Measurements from ENCODE around the gene WFDC8.

DNA sequence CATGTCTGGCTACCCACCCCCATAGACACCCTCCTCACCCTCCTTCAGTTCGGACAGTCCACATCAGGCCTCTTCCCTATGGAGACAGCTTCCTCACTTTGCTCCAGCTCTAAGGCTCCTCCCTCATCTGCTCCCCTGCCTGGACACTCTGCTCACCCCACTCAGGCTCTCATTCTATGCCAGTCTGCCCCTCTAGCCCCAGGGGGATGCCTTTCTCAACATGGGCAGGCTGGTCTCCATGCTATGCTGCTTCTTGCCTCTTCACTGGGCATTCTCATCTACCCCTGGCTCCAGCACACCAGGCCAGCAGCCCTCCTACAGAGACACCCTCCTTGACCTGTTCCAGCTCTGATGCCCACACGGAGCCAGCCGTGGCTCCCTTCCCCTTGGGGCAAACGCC lies at the start of gene WFDC8:
- TF ChIP-seq, protein P1, sequence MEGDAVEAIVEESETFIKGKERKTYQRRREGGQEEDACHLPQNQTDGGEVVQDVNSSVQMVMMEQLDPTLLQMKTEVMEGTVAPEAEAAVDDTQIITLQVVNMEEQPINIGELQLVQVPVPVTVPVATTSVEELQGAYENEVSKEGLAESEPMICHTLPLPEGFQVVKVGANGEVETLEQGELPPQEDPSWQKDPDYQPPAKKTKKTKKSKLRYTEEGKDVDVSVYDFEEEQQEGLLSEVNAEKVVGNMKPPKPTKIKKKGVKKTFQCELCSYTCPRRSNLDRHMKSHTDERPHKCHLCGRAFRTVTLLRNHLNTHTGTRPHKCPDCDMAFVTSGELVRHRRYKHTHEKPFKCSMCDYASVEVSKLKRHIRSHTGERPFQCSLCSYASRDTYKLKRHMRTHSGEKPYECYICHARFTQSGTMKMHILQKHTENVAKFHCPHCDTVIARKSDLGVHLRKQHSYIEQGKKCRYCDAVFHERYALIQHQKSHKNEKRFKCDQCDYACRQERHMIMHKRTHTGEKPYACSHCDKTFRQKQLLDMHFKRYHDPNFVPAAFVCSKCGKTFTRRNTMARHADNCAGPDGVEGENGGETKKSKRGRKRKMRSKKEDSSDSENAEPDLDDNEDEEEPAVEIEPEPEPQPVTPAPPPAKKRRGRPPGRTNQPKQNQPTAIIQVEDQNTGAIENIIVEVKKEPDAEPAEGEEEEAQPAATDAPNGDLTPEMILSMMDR (IDR thresholded peaks at IDR 0.05; ENCODE audit: poor library complexity, severe bottlenecking): no peak
- TF ChIP-seq POLR2AphosphoS5 (IDR thresholded peaks at IDR 0.05) (no peak), RAD21 (conservative IDR thresholded peaks at IDR 0.05) (no peak), EZH2 (IDR thresholded peaks at IDR 0.05; ENCODE audit: borderline replicate concordance, insufficient read depth, low read length, poor library complexity, severe bottlenecking) (no peak), TAF1 (IDR thresholded peaks at IDR 0.05; ENCODE audit: low read depth) (no peak), EP300 (conservative IDR thresholded peaks at IDR 0.05; ENCODE audit: poor library complexity, severe bottlenecking) (no peak)

All from neural cell (in vitro differentiated cells).